Measurements from ENCODE around the gene EGLN2.
"Not testable (repeated sequence)": the region's sequence is repeated elsewhere in the genome, so short reads cannot be mapped to it uniquely, and the experiment has no call there.

Gene EGLN2

GRCh38 chr19:40776364-40776763, 22.6 kb upstream of the EGLN2 start:
- in situ Hi-C loops (cut with MboI; ENCODE audit: low sequenced_read_pairs) = no loop called here

- in situ Hi-C loops (cut with MboI; ENCODE audit: low sequenced_read_pairs) = no loop called here
Observed at GRCh38 chr19:40776932-40777644, 21.9 kb upstream of the EGLN2 start.

GRCh38 chr19:40777645-40777936, 21.4 kb upstream of the EGLN2 start:
- in situ Hi-C loops (cut with MboI; ENCODE audit: low sequenced_read_pairs) = no loop called here

GRCh38 chr19:40777937-40778705, 20.9 kb upstream of the EGLN2 start, which contains the start of gene RAB4B:
RAB4B (plus strand) TSS chr19:40778247; CDS start chr19:40778376, 129 bp downstream.
- in situ Hi-C loops (cut with MboI; ENCODE audit: low sequenced_read_pairs) = no loop called here

- in situ Hi-C loops (cut with MboI; ENCODE audit: low sequenced_read_pairs) = no loop called here
Observed at GRCh38 chr19:40778706-40779284, 20.2 kb upstream of the EGLN2 start.

- in situ Hi-C loops (cut with MboI; ENCODE audit: low sequenced_read_pairs) = no loop called here
Observed at GRCh38 chr19:40780582-40780981, 18.4 kb upstream of the EGLN2 start.

GRCh38 chr19:40781140-40781539, 17.9 kb upstream of the EGLN2 start:
- in situ Hi-C loops (cut with MboI; ENCODE audit: low sequenced_read_pairs) = no loop called here

GRCh38 chr19:40783711-40784110, 15.3 kb upstream of the EGLN2 start:
- in situ Hi-C loops (cut with MboI; ENCODE audit: low sequenced_read_pairs) = no loop called here

- in situ Hi-C loops (cut with MboI; ENCODE audit: low sequenced_read_pairs) = not testable (repeated sequence)
Observed at GRCh38 chr19:40784146-40784545, 14.8 kb upstream of the EGLN2 start.

- in situ Hi-C loops (cut with MboI; ENCODE audit: low sequenced_read_pairs) = no loop called here
Observed at GRCh38 chr19:40785526-40785925, 13.5 kb upstream of the EGLN2 start.

- in situ Hi-C loops (cut with MboI; ENCODE audit: low sequenced_read_pairs) = no loop called here
Observed at GRCh38 chr19:40786060-40787037, 12.6 kb upstream of the EGLN2 start.

GRCh38 chr19:40791349-40791748, 7.6 kb upstream of the EGLN2 start:
- in situ Hi-C loops (cut with MboI; ENCODE audit: low sequenced_read_pairs) = no loop called here

- in situ Hi-C loops (cut with MboI; ENCODE audit: low sequenced_read_pairs) = no loop called here
Observed at GRCh38 chr19:40791996-40792395, 7.0 kb upstream of the EGLN2 start.

GRCh38 chr19:40797166-40797962, 1.6 kb upstream of the EGLN2 start:
- in situ Hi-C loops (cut with MboI; ENCODE audit: low sequenced_read_pairs) = no loop called here

- in situ Hi-C loops (cut with MboI; ENCODE audit: low sequenced_read_pairs) = no loop called here
Observed at GRCh38 chr19:40797963-40798682, 868 bp upstream of the EGLN2 start.

GRCh38 chr19:40799558-40800338, 757 bp downstream of the EGLN2 start:
- in situ Hi-C loops (cut with MboI; ENCODE audit: low sequenced_read_pairs) = no loop called here

- in situ Hi-C loops (cut with MboI; ENCODE audit: low sequenced_read_pairs) = no loop called here
Observed at GRCh38 chr19:40800339-40800996, 1.5 kb downstream of the EGLN2 start.

- in situ Hi-C loops (cut with MboI; ENCODE audit: low sequenced_read_pairs) = no loop called here
Observed at GRCh38 chr19:40800997-40801377, 2.0 kb downstream of the EGLN2 start.

All from HL-60/S4 treated with retinoic acid at 250 ng/mL for 4 days and 3 days (cell line).